Lower leg skin (tissue), 3 donors: Measurements from ENCODE around the gene PPTC7.

Source experiments
- POLR2A ChIP-seq, 2 donors: fragments of 450-650 bp; IDR thresholded peaks; one replicate each; pipeline ENCODE4 v1.6.1; 2016 to 2017; ENCODE audit warnings: antibody characterized with exemption in 2 of 2, mild to moderate bottlenecking in 1 of 2, moderate library complexity in 1 of 2
- TF ChIP-seq, protein P1 (sequence below), 3 donors: fragments of 450-650 bp; IDR thresholded peaks; one replicate each; pipeline ENCODE4 v1.5.1; 2016; ENCODE audit warnings: antibody characterized with exemption in 3 of 3, mild to moderate bottlenecking in 3 of 3, moderate library complexity in 2 of 3

DNA sequence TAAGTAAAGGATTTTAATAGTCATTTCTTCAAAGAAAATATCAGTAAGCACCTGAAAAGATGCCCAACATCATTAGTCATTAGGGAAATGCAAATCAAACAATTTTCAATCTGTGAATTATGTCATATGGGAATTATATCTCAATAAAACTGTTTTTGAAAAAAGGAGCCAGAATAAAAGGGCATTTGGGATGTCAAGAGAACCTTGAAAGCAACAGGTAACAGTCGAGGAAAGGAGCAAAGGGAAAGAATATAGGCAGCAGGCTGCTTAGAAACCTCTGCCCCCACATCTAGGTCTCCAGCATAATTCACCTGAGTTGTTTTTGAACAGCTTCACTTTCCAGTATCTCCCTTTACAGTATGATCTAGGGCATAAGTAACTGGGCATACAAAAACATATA is 68.8 kb downstream of the PPTC7 start:
- TF ChIP-seq POLR2A (IDR thresholded peaks at IDR 0.05), result no peak
- TF ChIP-seq, protein P1, sequence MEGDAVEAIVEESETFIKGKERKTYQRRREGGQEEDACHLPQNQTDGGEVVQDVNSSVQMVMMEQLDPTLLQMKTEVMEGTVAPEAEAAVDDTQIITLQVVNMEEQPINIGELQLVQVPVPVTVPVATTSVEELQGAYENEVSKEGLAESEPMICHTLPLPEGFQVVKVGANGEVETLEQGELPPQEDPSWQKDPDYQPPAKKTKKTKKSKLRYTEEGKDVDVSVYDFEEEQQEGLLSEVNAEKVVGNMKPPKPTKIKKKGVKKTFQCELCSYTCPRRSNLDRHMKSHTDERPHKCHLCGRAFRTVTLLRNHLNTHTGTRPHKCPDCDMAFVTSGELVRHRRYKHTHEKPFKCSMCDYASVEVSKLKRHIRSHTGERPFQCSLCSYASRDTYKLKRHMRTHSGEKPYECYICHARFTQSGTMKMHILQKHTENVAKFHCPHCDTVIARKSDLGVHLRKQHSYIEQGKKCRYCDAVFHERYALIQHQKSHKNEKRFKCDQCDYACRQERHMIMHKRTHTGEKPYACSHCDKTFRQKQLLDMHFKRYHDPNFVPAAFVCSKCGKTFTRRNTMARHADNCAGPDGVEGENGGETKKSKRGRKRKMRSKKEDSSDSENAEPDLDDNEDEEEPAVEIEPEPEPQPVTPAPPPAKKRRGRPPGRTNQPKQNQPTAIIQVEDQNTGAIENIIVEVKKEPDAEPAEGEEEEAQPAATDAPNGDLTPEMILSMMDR (IDR thresholded peaks at IDR 0.05), result no peak
